Activated CD8-positive, alpha-beta T cell treated with anti-CD3 and anti-CD28 coated beads for 36 hours (primary cell): ENCODE data around the gene CCDC59. TPM values are rescaled to one million over a fixed set of nuclear protein-coding genes. Genes with fewer than 3 reads are reported as not detected.
A peak's percentile ranks its signal among the peaks of the same experiment; 100 is the strongest.

Experiments used
- ATAC-seq: fragments of 200-7000 bp; cut with Tn5 transposase; one replicate; pipeline ENCODE4 v1.10.0; 2021; ENCODE audit warnings: mild to moderate bottlenecking, moderate library complexity
- CTCF ChIA-PET: fragments of 350-600 bp; sonication (Branson Sonifier 250); formaldehyde crosslinking; loops from one replicate; lab custom pipeline; 2021; ENCODE audit warnings: antibody characterized with exemption; lab: Charles Lee
- POLR2A ChIA-PET: fragments of 350-600 bp; sonication (Branson Sonifier 250); formaldehyde crosslinking; loops from one replicate; lab custom pipeline; 2021; ENCODE audit warnings: antibody characterized with exemption; lab: Charles Lee
- DNase-seq: peaks from one replicate; pipeline ENCODE4 v3.0.0-alpha.2; 2020
- H3K27ac Mint-ChIP-seq: one replicate; pipeline ENCODE4 v1.8.0; 2021; ENCODE audit warnings: mild to moderate bottlenecking, mixed read lengths
- H3K27me3 Mint-ChIP-seq: one replicate; pipeline ENCODE4 v1.8.0; 2021; ENCODE audit warnings: mixed read lengths
- H3K36me3 Mint-ChIP-seq: one replicate; pipeline ENCODE4 v1.8.0; 2021; ENCODE audit warnings: low read depth, mixed read lengths
- H3K4me1 Mint-ChIP-seq: one replicate; pipeline ENCODE4 v1.8.0; 2021; ENCODE audit warnings: low read depth, mixed read lengths
- H3K4me3 Mint-ChIP-seq: one replicate; pipeline ENCODE4 v1.8.0; 2021; ENCODE audit warnings: mild to moderate bottlenecking, moderate library complexity, mixed read lengths
- H3K9me3 Mint-ChIP-seq: one replicate; pipeline ENCODE4 v1.8.0; 2021; ENCODE audit warnings: mixed read lengths
- intact Hi-C: fragments of 100-400 bp; cut with micrococcal nuclease; formaldehyde crosslinking; loops from one replicate; pipeline ENCODE4 v1.10.0; 2022
- total RNA-seq, 2 experiments: library from RNA; stranded (reverse); gene quantifications; one replicate each; pipeline ENCODE4 v1.2.3, GENCODE V29; 2021
- TF ChIP-seq, protein P1 (sequence below): fragments of 200-600 bp; IDR thresholded peaks from one replicate; pipeline ENCODE4 v1.8.0; 2022; ENCODE audit warnings: antibody characterized with exemption, mild to moderate bottlenecking

CCDC59 gene
- total RNA-seq, 2 experiments from 2014 or later, result 93.9 to 95.3 TPM

- ChIA-PET POLR2A (no interaction called here), CTCF (interaction anchor here (2.2 kb wide), 1 partner anchor 40 kb away, joined by 5 read pairs; the partner anchor contains the start of genes CCDC59 and METTL25)
- H3K27ac Mint-ChIP-seq, result no peak overlapping the region
- no peak overlapping the region for H3K4me3 Mint-ChIP-seq
- DNase-seq, result no peak
- TF ChIP-seq, protein P1, sequence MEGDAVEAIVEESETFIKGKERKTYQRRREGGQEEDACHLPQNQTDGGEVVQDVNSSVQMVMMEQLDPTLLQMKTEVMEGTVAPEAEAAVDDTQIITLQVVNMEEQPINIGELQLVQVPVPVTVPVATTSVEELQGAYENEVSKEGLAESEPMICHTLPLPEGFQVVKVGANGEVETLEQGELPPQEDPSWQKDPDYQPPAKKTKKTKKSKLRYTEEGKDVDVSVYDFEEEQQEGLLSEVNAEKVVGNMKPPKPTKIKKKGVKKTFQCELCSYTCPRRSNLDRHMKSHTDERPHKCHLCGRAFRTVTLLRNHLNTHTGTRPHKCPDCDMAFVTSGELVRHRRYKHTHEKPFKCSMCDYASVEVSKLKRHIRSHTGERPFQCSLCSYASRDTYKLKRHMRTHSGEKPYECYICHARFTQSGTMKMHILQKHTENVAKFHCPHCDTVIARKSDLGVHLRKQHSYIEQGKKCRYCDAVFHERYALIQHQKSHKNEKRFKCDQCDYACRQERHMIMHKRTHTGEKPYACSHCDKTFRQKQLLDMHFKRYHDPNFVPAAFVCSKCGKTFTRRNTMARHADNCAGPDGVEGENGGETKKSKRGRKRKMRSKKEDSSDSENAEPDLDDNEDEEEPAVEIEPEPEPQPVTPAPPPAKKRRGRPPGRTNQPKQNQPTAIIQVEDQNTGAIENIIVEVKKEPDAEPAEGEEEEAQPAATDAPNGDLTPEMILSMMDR, result no peak
- no peaks in the 10 kb centered on the region for H3K27me3 Mint-ChIP-seq
- H3K4me1 Mint-ChIP-seq, result no peaks in the 10 kb centered on the region
- intact Hi-C loops, result no loop called here
- peaks cover 11% of the 10 kb centered on the region for H3K36me3 Mint-ChIP-seq
- ATAC-seq, result no peak
- H3K9me3 Mint-ChIP-seq, result no peaks in the 10 kb centered on the region
Observed at GRCh38 chr12:82398879-82399278, 40.7 kb upstream of the CCDC59 start.

DNA sequence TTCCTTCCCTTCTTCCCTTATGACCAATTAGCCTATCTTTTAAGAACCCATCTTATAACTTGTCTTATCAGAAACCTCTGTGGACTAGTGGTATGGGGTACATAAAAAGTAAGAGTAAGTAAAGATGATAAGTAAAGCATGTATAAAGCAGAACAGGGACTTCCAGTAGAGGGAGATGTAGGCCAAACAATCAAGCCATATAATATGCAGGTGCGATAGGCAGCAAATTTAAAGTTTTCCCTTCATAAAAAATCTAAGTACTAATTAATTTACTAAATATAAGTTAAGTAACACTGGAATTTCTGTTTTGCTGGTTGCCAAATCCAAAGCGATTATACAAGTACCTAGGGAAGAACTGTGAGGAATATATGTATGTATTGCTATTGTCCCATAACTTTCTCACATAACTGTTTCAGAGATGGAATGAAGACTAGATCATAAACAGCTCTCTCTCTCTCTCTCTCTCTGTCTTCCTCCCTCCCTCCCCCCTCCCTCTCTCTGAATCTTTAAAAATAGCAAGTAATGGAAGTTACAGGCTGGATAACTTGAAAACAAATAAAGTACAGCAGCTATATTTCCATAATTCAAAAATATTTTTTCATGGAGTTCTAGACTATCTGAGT lies 25.9 kb upstream of the CCDC59 start:
- CTCF ChIA-PET, result no interaction called here
- TF ChIP-seq, protein P1, result peak; percentile 19
- POLR2A ChIA-PET, result no interaction called here
- H3K4me1 Mint-ChIP-seq, result no peaks in the 10 kb centered on the region
- intact Hi-C loops, result no loop called here
- H3K36me3 Mint-ChIP-seq, result peaks cover 6% of the 10 kb centered on the region
- peaks cover 2% of the 10 kb centered on the region for H3K9me3 Mint-ChIP-seq
- H3K27ac Mint-ChIP-seq, result no peak overlapping the region
- no peaks in the 10 kb centered on the region for H3K27me3 Mint-ChIP-seq
- no peak overlapping the region for H3K4me3 Mint-ChIP-seq
- DNase-seq (no peak), ATAC-seq (no peak)

- intact Hi-C loops, result no loop called here
- no peak for ATAC-seq
- Mint-ChIP-seq H3K27ac (no peak overlapping the region), H3K36me3 (peaks cover 19% of the 10 kb centered on the region), H3K4me1 (no peaks in the 10 kb centered on the region), H3K4me3 (no peak overlapping the region), H3K9me3 (peaks cover 7% of the 10 kb centered on the region), H3K27me3 (no peaks in the 10 kb centered on the region)
- no peak for DNase-seq
- TF ChIP-seq, protein P1, result no peak
- CTCF ChIA-PET, result no interaction called here
- POLR2A ChIA-PET, result no interaction called here
Observed at GRCh38 chr12:82378997-82379396, 20.8 kb upstream of the CCDC59 start.

DNA sequence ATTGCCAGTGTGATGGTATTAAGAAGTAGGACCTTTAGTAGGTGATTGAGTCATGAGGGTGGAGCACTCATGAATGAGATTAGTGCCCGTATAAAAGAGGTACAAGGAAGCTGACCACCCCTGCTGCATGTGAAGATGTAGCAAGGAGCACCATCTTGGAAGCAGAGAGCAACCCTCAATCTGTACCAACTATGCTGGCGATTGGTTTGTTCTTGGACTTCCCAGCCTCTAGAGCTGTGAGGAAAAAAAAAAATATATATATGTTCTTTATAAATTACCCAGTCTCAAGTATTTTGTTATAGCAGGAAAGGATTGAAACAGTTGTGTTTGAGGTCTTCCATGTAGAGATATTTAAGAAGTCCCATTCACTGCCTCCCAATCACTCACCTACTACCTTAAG lies 17.0 kb upstream of the CCDC59 start:
- ChIA-PET POLR2A (no interaction called here), CTCF (interaction anchor here (1.1 to 1.3 kb wide), 2 partner anchors 12 to 17 kb away, joined by 3 read pairs; partner anchors contain the start of genes CCDC59 and METTL25)
- Mint-ChIP-seq H3K4me3 (no peak overlapping the region), H3K27me3 (no peaks in the 10 kb centered on the region), H3K4me1 (no peaks in the 10 kb centered on the region), H3K27ac (no peak overlapping the region), H3K36me3 (peaks cover 44% of the 10 kb centered on the region), H3K9me3 (peaks cover 11% of the 10 kb centered on the region)
- DNase-seq, result no peak
- intact Hi-C loops, result no loop called here
- ATAC-seq, result no peak
- TF ChIP-seq, protein P1, result no peak

GRCh38 chr12:82366197-82366596 lies 8.0 kb upstream of the CCDC59 start:
- intact Hi-C loops, result no loop called here
- no peak for DNase-seq
- POLR2A ChIA-PET, result no interaction called here
- no peak for ATAC-seq
- peaks cover 3% of the 10 kb centered on the region for H3K9me3 Mint-ChIP-seq
- no peaks in the 10 kb centered on the region for H3K27me3 Mint-ChIP-seq
- CTCF ChIA-PET, result no interaction called here
- no peak overlapping the region for H3K27ac Mint-ChIP-seq
- H3K4me3 Mint-ChIP-seq, result no peak overlapping the region
- peaks cover 9% of the 10 kb centered on the region for H3K4me1 Mint-ChIP-seq
- TF ChIP-seq, protein P1, result no peak
- H3K36me3 Mint-ChIP-seq, result peaks cover 14% of the 10 kb centered on the region
